NCI-H446 treated with DMSO at 0.1 percent for 48 hours (cell line): ENCODE data around the gene PLXNB2.

ENCODE experiments used
- DNase-seq: peaks from one replicate; lab custom pipeline; 2025; lab: John Stamatoyannopoulos, UW

The PLXNB2 gene

DNA sequence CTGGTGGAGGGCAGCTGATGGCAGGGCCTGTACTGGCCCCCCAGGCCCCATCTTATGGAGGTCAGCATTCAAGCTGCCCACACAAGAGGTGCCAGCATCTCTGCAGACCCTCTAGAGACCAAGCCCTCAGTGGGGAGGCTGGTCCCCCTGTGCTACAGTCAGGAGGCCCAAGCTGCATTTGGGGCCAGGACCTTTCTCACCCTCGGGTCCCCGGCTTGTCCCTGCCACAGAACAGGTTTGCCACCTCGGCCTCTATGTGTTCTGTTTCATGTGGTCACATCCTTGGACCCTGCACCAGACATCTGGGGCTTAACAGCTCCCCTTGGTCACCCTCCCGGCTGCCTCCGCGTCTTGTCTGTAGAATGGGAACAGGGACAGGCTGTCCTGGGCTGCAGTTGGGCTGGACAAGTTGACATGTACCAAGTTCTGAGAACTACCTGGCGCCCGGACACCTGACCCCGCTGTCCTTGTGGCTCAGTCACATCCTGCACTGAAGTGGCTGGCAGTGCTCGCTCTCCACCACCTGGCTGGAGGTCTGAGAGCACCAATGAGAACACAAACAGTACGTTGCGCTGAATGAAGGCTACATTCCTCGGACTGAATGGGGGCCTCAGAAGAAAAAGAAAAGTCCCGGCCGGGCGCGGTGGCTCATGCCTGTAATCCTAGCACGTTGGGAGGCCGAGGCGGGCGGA, 2.7 kb upstream of the PLXNB2 start:
- DNase-seq: no peak

DNA sequence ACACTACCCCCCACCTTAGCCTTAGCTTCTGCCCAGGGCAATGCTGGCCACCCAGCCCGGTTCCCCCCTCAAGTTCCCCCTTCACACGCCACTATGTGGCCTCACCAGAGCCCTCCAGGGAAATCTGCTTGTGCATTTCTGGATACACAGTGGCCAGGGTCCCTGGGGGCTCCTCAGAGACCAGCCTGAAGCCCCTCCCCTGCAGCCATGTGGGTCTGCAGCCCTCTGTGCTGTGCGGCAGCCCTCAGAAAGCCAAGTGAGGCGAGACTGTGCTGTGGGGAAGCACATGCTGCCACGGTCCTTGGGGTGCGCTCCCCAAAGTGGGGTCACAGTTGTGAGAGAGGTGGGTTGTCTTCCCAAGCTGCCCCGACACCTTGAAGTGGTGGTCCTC, 2.1 kb upstream of the PLXNB2 start:
- no peak for DNase-seq

DNA sequence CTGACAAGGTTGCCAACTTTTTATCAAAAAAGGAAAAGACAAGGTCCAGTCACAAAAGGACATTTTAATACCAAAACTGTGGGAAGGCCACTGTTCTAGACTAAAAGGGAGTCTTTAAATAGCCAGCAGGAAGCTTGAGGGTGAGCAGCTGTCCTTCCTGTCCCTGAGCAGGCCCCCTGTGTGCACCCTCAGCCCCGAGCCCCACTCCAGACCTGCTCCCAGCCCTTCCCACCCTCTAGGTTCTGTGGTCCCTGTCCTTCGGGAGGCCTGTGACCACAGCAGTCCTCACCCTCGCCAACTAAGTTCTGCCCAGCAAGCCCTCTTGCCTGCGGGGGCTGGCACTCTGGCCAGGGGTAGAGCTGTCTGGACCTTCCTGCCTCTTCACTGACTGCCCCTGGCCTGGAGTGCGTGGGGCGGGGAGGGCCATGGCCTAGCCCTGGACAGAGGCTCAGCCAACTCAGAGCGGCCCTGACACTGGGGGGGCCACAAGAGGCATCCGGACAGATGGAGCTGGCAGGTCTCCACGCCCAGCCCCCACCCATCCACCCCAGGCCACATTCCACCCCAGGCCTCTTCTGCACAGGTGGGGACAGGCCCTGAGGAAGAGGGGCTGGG, 1.6 kb upstream of the PLXNB2 start:
- no peak for DNase-seq

- DNase-seq: no peak
These were observed 1.1 kb upstream of the PLXNB2 start for GRCh38 chr22:50308597-50308935.

GRCh38 chr22:50307890-50308596, 597 bp upstream of the PLXNB2 start:
- no peak for DNase-seq

GRCh38 chr22:50305923-50306566, 1.4 kb downstream of the PLXNB2 start:
- peak; percentile 88 for DNase-seq

DNA sequence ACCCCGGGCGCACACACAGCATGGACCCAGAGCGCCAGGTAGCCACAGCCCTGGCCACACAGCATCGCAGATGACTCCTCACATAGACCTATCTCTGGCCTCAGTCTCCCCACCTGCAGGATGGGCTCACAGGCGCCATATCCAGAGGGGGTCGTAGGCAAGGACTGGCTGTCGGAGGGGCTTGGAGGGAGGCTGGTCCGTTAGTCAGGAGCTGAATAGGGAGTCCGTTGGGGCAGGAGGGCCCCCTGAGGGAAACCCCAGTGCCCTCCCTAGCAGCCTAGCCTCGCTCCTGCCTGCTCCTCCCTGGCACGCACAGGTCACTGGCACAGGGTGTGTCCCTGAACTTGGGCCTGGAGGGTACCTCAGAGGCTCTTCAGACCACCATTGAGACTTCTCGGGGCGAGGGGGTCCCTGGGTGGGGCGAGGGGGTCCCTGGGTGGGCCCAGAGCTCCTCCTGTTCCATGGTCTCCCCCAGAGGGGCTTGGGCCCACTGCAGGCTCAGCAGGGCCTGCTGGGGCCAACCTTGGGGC, 2.0 kb downstream of the PLXNB2 start:
- DNase-seq: no peak

GRCh38 chr22:50304528-50305392, 2.7 kb downstream of the PLXNB2 start:
- peak; percentile 88 for DNase-seq

- DNase-seq: no peak
These were observed 3.5 kb downstream of the PLXNB2 start for GRCh38 chr22:50303848-50304527.

DNA sequence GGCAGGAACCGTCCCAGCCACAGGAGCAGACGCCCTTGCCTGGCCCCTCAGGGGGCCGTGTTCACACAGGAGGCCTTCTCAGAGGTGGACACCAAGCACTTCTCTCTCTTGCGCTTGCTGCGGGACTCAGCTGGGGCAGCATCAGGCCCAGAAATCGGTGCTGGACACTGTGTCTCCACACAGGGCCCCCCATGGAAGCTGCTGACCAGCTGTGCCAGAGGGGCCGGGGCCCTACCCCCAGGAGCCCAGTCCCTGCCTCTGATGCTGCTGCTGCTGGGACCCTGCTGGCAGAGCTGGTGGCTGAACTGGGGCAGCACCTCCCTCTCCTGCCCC, 4.0 kb downstream of the PLXNB2 start:
- no peak for DNase-seq

DNA sequence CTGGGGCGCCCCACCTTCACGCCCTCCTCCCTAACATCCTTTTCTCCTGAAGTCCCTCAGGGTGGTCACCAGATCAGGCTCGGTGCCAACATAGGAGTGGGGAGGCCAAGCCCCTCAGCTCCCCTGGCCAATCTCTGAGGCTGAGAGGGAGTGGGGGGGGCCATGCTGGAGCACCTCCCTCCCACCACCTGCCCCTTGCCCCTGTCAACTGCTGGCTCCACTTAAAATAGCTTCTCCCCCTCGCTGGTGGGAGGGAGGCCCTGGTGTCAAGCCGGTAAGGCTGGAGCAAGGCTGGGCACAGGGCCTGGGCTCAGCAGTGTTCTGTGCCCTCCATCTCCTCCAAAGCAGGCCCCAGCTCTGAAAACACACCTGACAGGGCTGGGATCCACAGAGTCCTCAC, 4.9 kb downstream of the PLXNB2 start:
- DNase-seq: no peak

- DNase-seq: no peak
These were observed 5.4 kb downstream of the PLXNB2 start for GRCh38 chr22:50302041-50302541.

DNA sequence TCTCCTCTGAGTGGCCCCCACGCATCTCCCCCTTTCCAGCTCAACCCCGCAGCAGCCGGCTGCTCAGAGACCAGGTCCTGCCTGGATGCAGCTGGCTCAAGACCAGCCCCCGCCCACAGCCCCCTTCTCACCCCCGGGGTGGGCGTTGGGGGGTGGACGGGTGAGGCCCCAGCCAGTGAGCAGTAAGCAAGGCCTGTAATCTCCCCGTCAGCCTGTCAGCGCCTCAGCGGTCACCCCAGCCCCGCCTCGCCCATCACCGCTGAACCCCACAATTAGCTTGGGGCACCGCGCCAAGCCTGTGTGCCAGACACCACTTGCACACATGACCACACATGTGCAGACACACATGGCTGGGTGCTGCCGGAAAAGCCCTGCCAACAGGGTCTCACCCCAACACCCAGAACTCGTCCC, 5.9 kb downstream of the PLXNB2 start:
- DNase-seq: no peak

DNA sequence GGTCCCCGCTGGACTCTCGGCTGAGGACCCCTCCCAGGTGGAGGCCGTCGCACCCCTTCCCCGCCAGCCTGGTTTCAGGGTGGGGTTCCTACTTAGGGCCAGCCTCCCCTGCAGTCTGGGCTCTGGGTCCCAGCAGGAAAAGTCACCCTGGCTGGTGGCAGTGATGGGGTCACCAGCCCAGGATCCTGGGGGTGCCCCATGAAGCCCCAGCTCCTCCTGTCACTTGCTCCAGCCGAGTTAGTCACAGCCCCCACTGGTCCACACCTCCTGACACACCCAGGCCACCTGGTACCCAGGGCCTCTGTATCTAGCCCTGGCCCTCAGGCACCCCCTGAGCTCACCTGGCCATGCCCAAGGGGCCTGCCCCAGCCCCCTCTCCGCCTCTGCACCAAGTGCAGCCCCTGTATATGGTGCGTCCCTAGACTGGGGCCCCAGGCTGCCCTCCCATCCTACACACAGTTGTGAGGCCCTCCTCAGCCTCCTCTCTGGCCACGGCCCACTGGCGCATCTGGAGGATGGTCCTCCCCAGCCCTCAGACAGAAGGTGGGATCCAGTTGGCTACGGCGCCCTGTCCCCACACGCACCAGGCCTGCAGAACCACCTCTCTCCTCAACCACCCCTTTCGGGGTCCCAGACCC, 6.7 kb downstream of the PLXNB2 start:
- DNase-seq: no peak

DNA sequence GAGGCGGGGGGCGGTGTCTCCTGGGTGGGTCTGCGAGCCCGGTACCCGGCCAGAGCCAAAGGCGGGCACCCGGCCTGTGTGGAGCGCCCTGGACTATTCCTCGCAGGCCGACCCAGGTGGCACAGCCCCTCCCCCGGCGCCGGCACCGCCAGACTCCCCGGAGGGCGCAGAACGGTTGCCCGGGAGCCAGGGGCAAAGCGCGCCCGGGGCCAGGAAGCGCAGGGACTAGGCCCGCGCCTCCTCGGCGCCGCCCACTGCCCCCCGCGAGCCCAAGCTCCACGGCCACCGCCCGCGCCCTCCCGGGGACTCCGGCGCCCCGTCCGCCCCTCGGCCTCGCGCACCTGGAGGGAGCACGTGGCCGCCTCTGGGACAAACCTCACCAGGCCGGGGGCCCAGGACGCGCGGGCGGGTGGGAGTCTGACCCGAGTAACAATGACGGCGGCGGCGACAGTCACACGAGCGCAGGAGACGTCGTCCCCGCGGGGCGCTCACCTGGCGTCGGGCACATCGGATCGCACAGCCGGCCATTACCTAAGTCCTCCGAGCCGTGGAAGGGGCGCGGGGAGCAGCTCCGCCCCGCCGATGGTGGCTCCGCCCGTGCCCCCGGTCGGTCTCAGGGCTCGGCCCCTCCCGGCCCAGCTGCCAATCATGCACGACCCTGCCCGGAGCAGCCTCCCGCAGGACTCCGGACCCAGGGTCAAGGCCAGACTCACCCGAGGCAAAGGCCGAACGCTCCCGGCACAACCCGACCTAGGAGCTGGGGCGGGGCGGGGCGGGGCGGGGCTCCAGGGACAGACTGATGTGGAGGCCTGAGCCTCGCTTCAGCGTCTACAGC, 7.4 kb downstream of the PLXNB2 start:
- no peak for DNase-seq

GRCh38 chr22:50298937-50299784, 8.3 kb downstream of the PLXNB2 start:
- DNase-seq: no peak

- DNase-seq: no peak
These were observed 9.2 kb downstream of the PLXNB2 start for GRCh38 chr22:50298266-50298637.

- no peak for DNase-seq
These were observed 9.8 kb downstream of the PLXNB2 start for GRCh38 chr22:50297510-50298265.
